Activated T-cell treated with anti-CD3 and anti-CD28 coated beads for 24 hours (primary cell): ENCODE measurements around the gene ZNF175.

Source experiments
- DNase-seq: peaks from one replicate; pipeline ENCODE4 v3.0.0-alpha.2; 2020; ENCODE audit warnings: low read depth

ZNF175 gene

GRCh38 chr19:51550848-51551672 lies 20.0 kb upstream of the ZNF175 start:
- DNase-seq, result no peak

- no peak for DNase-seq
Observed at GRCh38 chr19:51551673-51552432, 19.2 kb upstream of the ZNF175 start.

GRCh38 chr19:51552608-51552995 lies 18.5 kb upstream of the ZNF175 start:
- no peak for DNase-seq

- DNase-seq, result peak; percentile 25
Observed at GRCh38 chr19:51552996-51553725, 17.9 kb upstream of the ZNF175 start.

GRCh38 chr19:51559240-51559639 lies 11.8 kb upstream of the ZNF175 start:
- no peak for DNase-seq

GRCh38 chr19:51560339-51560738 lies 10.7 kb upstream of the ZNF175 start:
- no peak for DNase-seq

- DNase-seq, result no peak
Observed at GRCh38 chr19:51564791-51565190, 6.3 kb upstream of the ZNF175 start.

GRCh38 chr19:51565583-51565982 lies 5.5 kb upstream of the ZNF175 start:
- DNase-seq, result no peak

- DNase-seq, result no peak
Observed at GRCh38 chr19:51566489-51567100, 4.5 kb upstream of the ZNF175 start.

GRCh38 chr19:51567583-51567982 lies 3.5 kb upstream of the ZNF175 start:
- no peak for DNase-seq

- no peak for DNase-seq
Observed at GRCh38 chr19:51568456-51568855, 2.6 kb upstream of the ZNF175 start.

- no peak for DNase-seq
Observed at GRCh38 chr19:51571599-51571998, 516 bp downstream of the ZNF175 start.

GRCh38 chr19:51572410-51572809 lies 1.3 kb downstream of the ZNF175 start:
- DNase-seq, result no peak

GRCh38 chr19:51572908-51573307 lies 1.8 kb downstream of the ZNF175 start:
- no peak for DNase-seq

- DNase-seq, result no peak
Observed at GRCh38 chr19:51573331-51573730, 2.2 kb downstream of the ZNF175 start.

GRCh38 chr19:51576850-51577249 lies 5.8 kb downstream of the ZNF175 start:
- no peak for DNase-seq

GRCh38 chr19:51586103-51586728 lies 15.1 kb downstream of the ZNF175 start:
- DNase-seq, result no peak

GRCh38 chr19:51586799-51587198 lies 15.7 kb downstream of the ZNF175 start:
- DNase-seq, result no peak

GRCh38 chr19:51587264-51588191 lies 16.4 kb downstream of the ZNF175 start:
- DNase-seq, result no peak

GRCh38 chr19:51589511-51589910 lies 18.4 kb downstream of the ZNF175 start:
- DNase-seq, result no peak

- DNase-seq, result no peak
Observed at GRCh38 chr19:51590441-51590840, 19.4 kb downstream of the ZNF175 start.
